CD4-positive, alpha-beta T cell (primary cell): Measurements from ENCODE around the gene TRIP10. TPM values are rescaled to one million over a fixed set of nuclear protein-coding genes. Genes with fewer than 3 reads are reported as not detected.
A peak's percentile ranks its signal among the peaks of the same experiment; 100 is the strongest.
"Not testable (repeated sequence)": the region's sequence is repeated elsewhere in the genome, so short reads cannot be mapped to it uniquely, and the experiment has no call there.

ENCODE experiments used
- ATAC-seq: fragments of 200-7000 bp; cut with Tn5 transposase; one replicate; pipeline ENCODE4 v1.10.0; 2022; ENCODE audit warnings: mild to moderate bottlenecking; ENCODE audit not compliant: poor library complexity
- CTCF ChIA-PET: fragments of 350-600 bp; sonication (Branson Sonifier 250); formaldehyde crosslinking; loops from one replicate; lab custom pipeline; 2021; ENCODE audit warnings: antibody characterized with exemption, inconsistent platforms; lab: Charles Lee
- POLR2A ChIA-PET: fragments of 350-600 bp; sonication (Branson Sonifier 250); formaldehyde crosslinking; loops from one replicate; lab custom pipeline; 2021; ENCODE audit warnings: antibody characterized with exemption, inconsistent platforms; lab: Charles Lee
- DNase-seq, 14 experiments: peaks; one replicate each; pipeline ENCODE4 v3.0.0-alpha.2; 2013 to 2020; ENCODE audit warnings: mixed read lengths in 2 of 14
- H3K27ac ChIP-seq, 2 donors: one replicate each; pipeline versions ENCODE4 v1.5.1 to v1.7.0; 2013; ENCODE audit warnings: low read length in 2 of 2, low read depth in 1 of 2, mild to moderate bottlenecking in 1 of 2
- H3K27me3 ChIP-seq, 2 experiments: 1 replicate in 1 of 2; 2 replicates in 1 of 2; pipeline versions ENCODE4 v1.6.1 to v1.7.0; 2013; ENCODE audit warnings: low read length in 2 of 2, control low read depth in 1 of 2, mild to moderate bottlenecking in 1 of 2, moderate library complexity in 1 of 2; ENCODE audit not compliant: insufficient read depth in 2 of 2, control insufficient read depth in 1 of 2
- H3K36me3 ChIP-seq: one replicate; pipeline ENCODE4 v1.6.1; 2013; ENCODE audit warnings: low read length, control low read depth; ENCODE audit not compliant: insufficient read depth
- H3K4me1 ChIP-seq: one replicate; pipeline ENCODE4 v1.6.1; 2013; ENCODE audit warnings: low read length, control low read depth; ENCODE audit not compliant: insufficient read depth
- H3K4me3 ChIP-seq: one replicate; pipeline ENCODE4 v1.5.1; 2013; ENCODE audit warnings: mild to moderate bottlenecking, low read length, moderate library complexity
- H3K9me3 ChIP-seq, 2 experiments: 1 replicate in 1 of 2; 2 replicates in 1 of 2; pipeline versions ENCODE4 v1.6.1 to v1.7.0; 2013; ENCODE audit warnings: low read length in 2 of 2, mild to moderate bottlenecking in 2 of 2, control low read depth in 1 of 2, moderate library complexity in 1 of 2; ENCODE audit not compliant: control insufficient read depth in 1 of 2, insufficient read depth in 1 of 2
- H3K27ac Mint-ChIP-seq: one replicate; pipeline ENCODE4 v1.8.0; 2020; ENCODE audit warnings: mixed read lengths
- H3K27me3 Mint-ChIP-seq: one replicate; pipeline ENCODE4 v1.8.0; 2021; ENCODE audit warnings: mixed read lengths
- H3K36me3 Mint-ChIP-seq: one replicate; pipeline ENCODE4 v1.8.0; 2021; ENCODE audit warnings: low read depth, mixed read lengths
- H3K4me1 Mint-ChIP-seq: one replicate; pipeline ENCODE4 v1.8.0; 2021; ENCODE audit warnings: low read depth, mixed read lengths
- H3K4me3 Mint-ChIP-seq: one replicate; pipeline ENCODE4 v1.8.0; 2020; ENCODE audit warnings: mild to moderate bottlenecking, mixed read lengths
- H3K9me3 Mint-ChIP-seq: one replicate; pipeline ENCODE4 v1.8.0; 2020; ENCODE audit warnings: mixed read lengths
- intact Hi-C, 2 experiments: fragments of 100-400 bp; cut with DNase I in 1 of 2; cut with micrococcal nuclease in 1 of 2; formaldehyde crosslinking; loops; one replicate each; pipeline versions ENCODE4 v1.15.1 to v1.9.0; 2023 to 2025; cut with DNase I, micrococcal nuclease
- total RNA-seq, 174 experiments: library from RNA in 2 of 174; stranded (reverse) in 2 of 174; gene quantifications; one replicate each; pipeline ENCODE4 v1.2.3 and lab custom pipeline; 2021 to 2026
- TF ChIP-seq, protein P1 (sequence below): fragments of 200-600 bp; IDR thresholded peaks from one replicate; pipeline ENCODE4 v1.8.0; 2022; ENCODE audit warnings: antibody characterized with exemption, mild to moderate bottlenecking

The TRIP10 gene
- total RNA-seq, 2 experiments from 2014 or later, result 1.6 to 1.9 TPM

DNA sequence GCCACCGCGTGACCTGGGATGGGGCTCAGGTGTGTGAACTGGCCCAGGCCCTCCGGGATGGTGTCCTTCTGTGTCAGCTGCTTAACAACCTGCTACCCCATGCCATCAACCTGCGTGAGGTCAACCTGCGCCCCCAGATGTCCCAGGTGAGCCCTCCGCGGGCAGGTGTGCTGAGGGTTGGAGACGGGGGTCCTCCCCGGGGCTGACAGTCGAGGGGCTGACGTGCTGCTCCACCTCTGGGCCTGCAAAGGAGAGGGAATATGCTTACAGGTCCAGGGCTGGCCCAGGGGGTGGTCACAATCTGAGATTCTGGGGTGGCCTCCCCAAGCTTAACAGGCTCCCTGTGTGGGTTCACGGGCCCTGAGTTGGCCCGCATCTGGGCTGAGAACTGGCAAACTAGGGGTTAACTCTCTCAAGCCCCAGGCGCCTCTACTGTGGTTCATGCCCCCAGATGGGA lies 33.4 kb downstream of the TRIP10 start:
- Histone ChIP-seq H3K9me3 (no peaks in the 10 kb centered on the region), H3K4me1 (peaks cover 52% of the 10 kb centered on the region), H3K27ac (peak overlapping the region; percentile 78 to 93), H3K27me3 (no peaks in the 10 kb centered on the region), H3K36me3 (peaks cover 28% of the 10 kb centered on the region), H3K4me3 (peak overlapping the region; percentile 99)
- DNase-seq (no peak), ATAC-seq (no peak)
- Mint-ChIP-seq H3K36me3 (peaks cover 49% of the 10 kb centered on the region), H3K9me3 (no peaks in the 10 kb centered on the region), H3K27ac (peak overlapping the region; percentile 95), H3K27me3 (no peaks in the 10 kb centered on the region), H3K4me3 (peak overlapping the region; percentile 99), H3K4me1 (peaks cover 58% of the 10 kb centered on the region)
- CTCF ChIA-PET, result interaction anchor here (1.8 to 3.9 kb wide), 6 partner anchors 28 to 90 kb away, joined by 5 to 17 read pairs (median 8); partner anchors contain the start of gene GPR108
- POLR2A ChIA-PET, result interaction anchor here (0.6 to 4.0 kb wide), 22 partner anchors 9 to 576 kb away, joined by 3 to 66 read pairs (median 4); partner anchors contain the start of genes ARHGEF18, GPR108, TRIP10 and ZNF557
- TF ChIP-seq, protein P1, sequence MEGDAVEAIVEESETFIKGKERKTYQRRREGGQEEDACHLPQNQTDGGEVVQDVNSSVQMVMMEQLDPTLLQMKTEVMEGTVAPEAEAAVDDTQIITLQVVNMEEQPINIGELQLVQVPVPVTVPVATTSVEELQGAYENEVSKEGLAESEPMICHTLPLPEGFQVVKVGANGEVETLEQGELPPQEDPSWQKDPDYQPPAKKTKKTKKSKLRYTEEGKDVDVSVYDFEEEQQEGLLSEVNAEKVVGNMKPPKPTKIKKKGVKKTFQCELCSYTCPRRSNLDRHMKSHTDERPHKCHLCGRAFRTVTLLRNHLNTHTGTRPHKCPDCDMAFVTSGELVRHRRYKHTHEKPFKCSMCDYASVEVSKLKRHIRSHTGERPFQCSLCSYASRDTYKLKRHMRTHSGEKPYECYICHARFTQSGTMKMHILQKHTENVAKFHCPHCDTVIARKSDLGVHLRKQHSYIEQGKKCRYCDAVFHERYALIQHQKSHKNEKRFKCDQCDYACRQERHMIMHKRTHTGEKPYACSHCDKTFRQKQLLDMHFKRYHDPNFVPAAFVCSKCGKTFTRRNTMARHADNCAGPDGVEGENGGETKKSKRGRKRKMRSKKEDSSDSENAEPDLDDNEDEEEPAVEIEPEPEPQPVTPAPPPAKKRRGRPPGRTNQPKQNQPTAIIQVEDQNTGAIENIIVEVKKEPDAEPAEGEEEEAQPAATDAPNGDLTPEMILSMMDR, result no peak
- intact Hi-C loops, result loop anchor here (1.0 kb wide), 1 partner anchor 28 kb away; no protein-coding TSS in a partner anchor

DNA sequence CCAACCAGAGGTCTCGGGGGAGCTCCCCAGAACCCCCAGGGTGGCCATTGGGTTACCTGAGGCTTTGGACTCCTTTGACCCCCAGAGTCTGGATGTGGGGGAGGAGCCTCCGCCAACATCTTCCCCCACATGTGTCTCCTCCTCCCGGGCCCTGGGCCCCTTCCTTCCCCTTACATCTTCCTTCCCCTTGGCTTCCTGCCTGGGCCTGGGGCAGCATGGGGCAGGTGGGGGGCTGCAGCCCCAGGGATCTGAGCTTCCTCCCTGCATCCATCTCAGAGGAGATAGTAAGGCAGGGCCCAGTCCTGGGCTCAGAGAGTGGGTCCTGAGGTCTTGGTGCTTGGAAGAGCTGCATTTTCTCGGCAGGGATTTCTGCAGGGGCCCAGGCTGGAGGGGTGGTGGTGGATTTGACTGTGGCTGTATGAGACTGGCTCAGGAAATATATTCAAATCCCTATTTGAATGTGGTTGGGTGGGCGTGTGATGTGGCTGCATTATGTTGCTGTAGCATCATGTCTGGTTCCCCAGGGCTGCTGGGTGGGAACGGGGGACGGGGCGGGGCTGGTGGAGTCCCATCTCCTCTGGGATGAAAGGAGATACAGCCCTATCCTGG lies 33.9 kb downstream of the TRIP10 start:
- peak overlapping the region; percentile 95 for H3K27ac Mint-ChIP-seq
- Histone ChIP-seq H3K4me1 (peaks cover 52% of the 10 kb centered on the region), H3K27me3 (no peaks in the 10 kb centered on the region), H3K9me3 (no peaks in the 10 kb centered on the region), H3K27ac (peak overlapping the region; percentile 78 to 93), H3K4me3 (peak overlapping the region; percentile 99), H3K36me3 (peaks cover 32% of the 10 kb centered on the region)
- H3K27me3 Mint-ChIP-seq, result no peaks in the 10 kb centered on the region
- H3K9me3 Mint-ChIP-seq, result no peaks in the 10 kb centered on the region
- TF ChIP-seq, protein P1, result no peak
- POLR2A ChIA-PET, result interaction anchor here (0.5 to 4.0 kb wide), 13 partner anchors 9 to 479 kb away, joined by 3 to 66 read pairs (median 4); partner anchors contain the start of gene GPR108
- intact Hi-C loops, result no loop called here
- peaks cover 55% of the 10 kb centered on the region for H3K36me3 Mint-ChIP-seq
- CTCF ChIA-PET, result interaction anchor here (2.1 to 3.9 kb wide), 4 partner anchors 27 to 90 kb away, joined by 8 to 17 read pairs (median 12); partner anchors contain the start of gene GPR108
- peaks cover 58% of the 10 kb centered on the region for H3K4me1 Mint-ChIP-seq
- DNase-seq (peak in 11 of 14 experiments; percentile 18 to 73 (median 46)), ATAC-seq (peak; percentile 25)
- H3K4me3 Mint-ChIP-seq, result peak overlapping the region; percentile 99

DNA sequence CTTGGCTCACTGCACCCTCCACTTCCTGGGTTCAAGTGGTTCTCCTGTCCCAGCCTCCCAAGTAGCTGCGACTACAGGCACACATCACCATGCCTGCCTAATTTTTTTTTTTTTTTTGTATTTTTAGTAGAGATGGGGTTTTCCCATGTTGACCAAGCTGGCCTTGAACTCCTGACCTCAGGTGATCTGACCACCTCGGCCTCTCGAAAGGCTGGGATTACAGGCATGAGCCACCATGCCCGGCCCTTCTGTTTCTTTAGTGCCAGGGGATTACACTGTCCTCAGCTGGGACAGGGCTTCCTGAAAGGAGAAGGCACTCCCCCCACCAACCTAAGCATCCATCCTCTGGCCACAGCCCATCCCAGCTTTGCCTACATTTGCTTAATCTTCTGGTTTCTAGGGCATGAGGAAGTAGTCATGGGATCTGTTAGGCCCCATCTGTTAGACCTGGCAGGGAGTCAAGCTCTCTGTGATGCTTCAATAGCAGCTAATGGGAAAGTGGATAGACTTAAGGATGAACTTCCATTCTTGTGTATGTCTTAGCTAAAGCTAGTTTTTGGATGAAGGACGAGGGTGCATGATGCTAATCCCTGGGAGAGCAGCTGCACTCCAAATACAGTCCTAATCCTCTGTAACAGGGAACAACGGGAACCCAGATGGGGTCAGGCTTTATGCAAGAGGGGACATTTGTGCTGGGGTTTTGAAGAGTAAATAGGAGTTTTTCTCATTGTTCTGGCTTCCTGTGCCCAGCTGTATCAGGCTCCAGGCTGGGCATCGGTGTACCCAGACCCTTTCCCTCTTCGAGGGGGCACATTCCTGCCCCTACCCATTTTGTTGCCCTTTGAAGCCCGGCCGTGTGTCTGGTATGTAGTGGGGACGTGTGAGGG lies 35.6 kb downstream of the TRIP10 start:
- H3K4me1 Mint-ChIP-seq, result peaks cover 59% of the 10 kb centered on the region
- Histone ChIP-seq H3K36me3 (peaks cover 33% of the 10 kb centered on the region), H3K27ac (no peak overlapping the region), H3K27me3 (no peaks in the 10 kb centered on the region), H3K4me1 (peaks cover 56% of the 10 kb centered on the region), H3K4me3 (no peak overlapping the region), H3K9me3 (no peaks in the 10 kb centered on the region)
- CTCF ChIA-PET, result interaction anchor here (1.1 kb wide), 1 partner anchor 37 kb away, joined by 4 read pairs; no protein-coding TSS in a partner anchor
- peaks cover 58% of the 10 kb centered on the region for H3K36me3 Mint-ChIP-seq
- ATAC-seq (no peak), DNase-seq (peak in 2 of 14 experiments; percentile 32)
- H3K9me3 Mint-ChIP-seq, result no peaks in the 10 kb centered on the region
- TF ChIP-seq, protein P1, result no peak
- intact Hi-C loops, result no loop called here
- H3K27ac Mint-ChIP-seq, result peak overlapping the region; percentile 74
- H3K27me3 Mint-ChIP-seq, result no peaks in the 10 kb centered on the region
- H3K4me3 Mint-ChIP-seq, result peak overlapping the region; percentile 80
- POLR2A ChIA-PET, result interaction anchor here (4.0 kb wide), 1 partner anchor 25 kb away, joined by 66 read pairs; no protein-coding TSS in a partner anchor

DNA sequence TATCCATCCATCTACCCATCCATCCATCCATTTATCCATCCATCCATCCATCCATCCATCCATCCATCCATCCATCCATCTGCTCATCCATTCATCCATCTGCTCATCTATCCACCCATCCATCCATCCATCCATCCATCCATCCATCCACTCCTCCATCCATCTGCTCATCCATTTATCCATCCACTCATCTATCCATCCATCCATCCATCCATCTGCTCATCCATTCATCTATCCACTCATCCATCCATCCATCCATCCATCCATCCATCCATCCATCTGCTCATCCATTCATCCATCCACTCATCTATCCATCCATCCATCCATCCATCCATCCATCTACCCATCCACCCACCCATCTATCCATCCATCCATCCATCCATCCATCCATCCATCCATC lies 36.6 kb downstream of the TRIP10 start:
- Mint-ChIP-seq H3K36me3 (peaks cover 66% of the 10 kb centered on the region), H3K4me1 (peaks cover 65% of the 10 kb centered on the region)

More for the DNA sequence above, 36.6 kb downstream of the TRIP10 start:
- Histone ChIP-seq H3K36me3 (peaks cover 40% of the 10 kb centered on the region), H3K4me1 (peaks cover 56% of the 10 kb centered on the region)
- ATAC-seq, CTCF ChIA-PET, DNase-seq, H3K27me3 ChIP-seq, POLR2A ChIA-PET, H3K9me3 Mint-ChIP-seq, H3K27ac ChIP-seq, intact Hi-C loops, H3K27me3 Mint-ChIP-seq, H3K4me3 ChIP-seq, H3K9me3 ChIP-seq: not testable (repeated sequence)
- H3K4me3 Mint-ChIP-seq, result peak overlapping the region; percentile 80
- peak overlapping the region; percentile 74 for H3K27ac Mint-ChIP-seq
